GM19043 (cell line): ENCODE measurements around the gene MOCS1.

Experiments
- ATAC-seq: cut with Tn5 transposase; IDR thresholded peaks from one replicate; pipeline ENCODE4 v1.9.1; 2021; ENCODE audit warnings: low read depth; ENCODE audit not compliant: unreplicated experiment

MOCS1 gene

GRCh38 chr6:39925931-39926290, 8.4 kb downstream of the MOCS1 start:
- ATAC-seq, result no peak

DNA sequence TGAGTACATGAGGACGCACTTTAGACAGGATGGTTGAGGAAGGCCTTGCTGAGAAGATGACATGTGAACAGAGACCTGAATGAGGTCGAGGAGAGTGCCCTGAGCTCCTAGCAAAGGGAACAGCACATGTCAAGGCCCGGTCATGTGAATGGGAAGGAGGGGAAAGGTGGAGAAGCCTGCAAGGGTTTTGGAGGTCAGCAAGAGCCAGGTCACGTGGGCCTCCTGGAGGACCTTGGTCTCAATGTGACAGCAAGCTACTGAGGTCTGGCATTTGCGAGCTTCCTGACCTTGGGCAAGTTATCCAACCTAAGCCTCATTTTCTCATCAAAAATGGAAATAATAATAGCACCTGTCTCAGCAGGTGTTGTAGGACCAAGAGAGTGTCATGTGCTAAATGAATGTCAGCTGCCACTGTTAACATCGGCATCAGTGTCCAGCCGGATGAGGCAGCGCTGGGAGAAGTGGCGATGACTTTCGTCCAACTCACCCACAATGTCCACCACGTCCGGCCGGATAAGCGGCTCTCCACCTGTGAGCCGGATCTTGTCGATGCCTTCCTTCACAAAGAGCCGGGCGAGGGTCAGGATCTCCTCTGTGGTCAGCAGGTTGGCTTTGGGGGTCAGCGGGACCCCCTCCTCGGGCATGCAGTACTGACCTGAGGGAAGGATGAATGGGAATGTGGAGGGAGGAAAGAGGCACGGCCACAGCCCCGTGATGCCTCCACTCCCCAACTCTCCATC, 8.9 kb downstream of the MOCS1 start:
- ATAC-seq, result no peak

GRCh38 chr6:39924283-39924682, 10.0 kb downstream of the MOCS1 start:
- no peak for ATAC-seq

GRCh38 chr6:39923861-39924260, 10.4 kb downstream of the MOCS1 start:
- ATAC-seq, result no peak

DNA sequence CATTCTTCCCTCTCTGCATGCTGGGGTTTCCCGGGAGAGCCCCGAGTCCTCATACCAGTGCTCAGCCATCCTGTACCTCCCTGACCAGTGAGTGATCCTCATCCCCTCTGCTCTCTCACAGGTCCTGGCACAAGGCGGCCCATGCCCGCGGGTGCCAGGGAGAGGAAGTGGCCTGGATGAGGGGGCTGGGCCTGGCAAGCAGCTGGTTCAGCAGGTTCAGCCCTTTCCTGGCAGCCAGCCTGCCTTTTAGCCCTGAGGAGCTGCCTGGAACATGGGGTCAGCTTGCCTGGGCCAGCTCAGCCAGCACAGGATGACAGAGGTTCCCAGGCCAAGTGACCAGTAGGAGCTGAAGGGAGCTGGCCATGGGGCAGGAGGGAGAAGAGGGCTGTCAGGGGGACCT, 10.9 kb downstream of the MOCS1 start:
- no peak for ATAC-seq

DNA sequence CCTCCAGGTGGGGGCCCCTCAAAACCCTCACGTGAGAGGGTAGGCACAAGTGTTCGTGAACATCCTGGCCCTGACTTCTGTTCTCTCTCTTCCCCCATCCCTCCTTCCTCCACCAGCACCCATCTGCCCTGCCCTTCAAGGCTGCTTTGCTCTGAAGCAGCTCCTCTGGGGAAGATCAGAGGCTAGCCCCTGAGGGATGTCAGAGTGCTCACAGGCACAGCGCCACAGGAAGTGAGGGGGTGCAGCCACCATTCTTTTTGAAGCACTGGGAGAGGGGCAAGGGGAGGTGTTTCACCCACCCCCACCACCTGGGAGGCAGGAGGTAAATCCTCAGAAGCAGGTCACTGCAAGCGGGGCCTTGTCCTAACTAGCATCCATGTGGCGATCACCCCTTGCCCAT, 11.4 kb downstream of the MOCS1 start:
- no peak for ATAC-seq

GRCh38 chr6:39920157-39920556, 14.1 kb downstream of the MOCS1 start:
- no peak for ATAC-seq

- ATAC-seq, result no peak
Measured at GRCh38 chr6:39918831-39919230, 15.4 kb downstream of the MOCS1 start.

GRCh38 chr6:39917981-39918380, 16.3 kb downstream of the MOCS1 start:
- ATAC-seq, result no peak

GRCh38 chr6:39917329-39917728, 16.9 kb downstream of the MOCS1 start:
- no peak for ATAC-seq

- ATAC-seq, result no peak
Measured at GRCh38 chr6:39915866-39916265, 18.4 kb downstream of the MOCS1 start.

DNA sequence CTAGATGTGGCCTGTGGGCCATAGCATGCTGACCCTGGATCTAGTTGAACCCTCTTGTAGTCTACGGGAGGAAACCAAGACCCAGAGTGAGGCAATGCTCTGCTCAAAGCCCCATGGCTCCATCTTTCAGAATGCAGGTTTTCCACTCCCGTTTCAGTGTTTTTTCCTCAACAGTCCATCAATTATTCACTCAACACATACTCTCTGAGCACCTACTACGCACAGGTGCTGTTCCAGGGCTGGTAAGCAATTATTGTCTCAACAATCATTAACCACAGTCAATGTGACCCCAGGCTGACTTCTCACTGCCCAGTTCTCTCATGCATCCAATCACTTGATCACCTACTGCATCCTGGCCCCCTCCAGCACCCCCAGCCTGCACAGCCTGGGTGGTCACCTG, 20.0 kb downstream of the MOCS1 start:
- ATAC-seq, result no peak

DNA sequence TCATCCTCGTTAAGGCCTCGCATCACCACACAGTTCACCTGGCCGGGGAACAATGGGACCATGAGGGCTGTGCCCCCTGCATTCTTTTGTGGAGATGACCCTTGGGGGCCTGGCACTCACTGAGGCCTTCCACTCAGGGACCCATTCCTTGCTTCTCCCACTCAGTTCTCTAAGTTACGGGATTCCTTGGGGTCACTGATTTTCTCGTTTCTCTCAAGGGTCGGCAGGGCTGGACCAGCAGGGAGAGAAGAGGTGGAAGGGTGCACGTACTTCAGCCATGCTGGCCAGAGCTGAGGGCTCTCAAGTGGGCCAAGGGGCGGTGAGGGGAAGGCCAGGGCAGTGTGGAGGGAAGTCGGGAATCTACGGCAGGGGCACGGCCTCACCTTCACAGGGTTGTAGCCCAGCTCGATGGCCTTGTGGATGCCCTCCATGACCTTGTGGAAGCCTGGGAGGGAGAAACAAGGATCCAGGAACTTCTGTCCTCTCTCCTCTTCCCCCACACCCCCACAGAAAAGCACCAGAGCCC, 20.8 kb downstream of the MOCS1 start:
- no peak for ATAC-seq

DNA sequence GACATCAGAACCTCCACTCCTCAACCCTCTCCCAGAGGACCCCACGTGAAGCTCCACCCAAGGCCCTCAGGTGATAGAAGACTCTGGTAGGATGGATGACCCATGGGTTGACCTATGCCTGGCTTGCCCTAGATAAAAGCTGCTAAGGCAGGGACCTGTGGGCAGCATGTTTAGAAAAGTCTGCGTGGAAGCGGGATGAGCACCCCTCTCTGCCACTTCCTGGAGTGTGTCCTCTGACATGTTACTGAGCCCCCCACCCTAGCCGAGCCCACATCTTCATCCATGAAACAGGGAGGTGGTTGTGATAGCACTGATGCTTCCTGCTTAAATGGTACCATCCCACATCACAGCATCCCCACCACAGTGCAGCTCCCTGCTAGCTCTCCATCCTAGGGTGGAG, 21.8 kb downstream of the MOCS1 start:
- no peak for ATAC-seq

DNA sequence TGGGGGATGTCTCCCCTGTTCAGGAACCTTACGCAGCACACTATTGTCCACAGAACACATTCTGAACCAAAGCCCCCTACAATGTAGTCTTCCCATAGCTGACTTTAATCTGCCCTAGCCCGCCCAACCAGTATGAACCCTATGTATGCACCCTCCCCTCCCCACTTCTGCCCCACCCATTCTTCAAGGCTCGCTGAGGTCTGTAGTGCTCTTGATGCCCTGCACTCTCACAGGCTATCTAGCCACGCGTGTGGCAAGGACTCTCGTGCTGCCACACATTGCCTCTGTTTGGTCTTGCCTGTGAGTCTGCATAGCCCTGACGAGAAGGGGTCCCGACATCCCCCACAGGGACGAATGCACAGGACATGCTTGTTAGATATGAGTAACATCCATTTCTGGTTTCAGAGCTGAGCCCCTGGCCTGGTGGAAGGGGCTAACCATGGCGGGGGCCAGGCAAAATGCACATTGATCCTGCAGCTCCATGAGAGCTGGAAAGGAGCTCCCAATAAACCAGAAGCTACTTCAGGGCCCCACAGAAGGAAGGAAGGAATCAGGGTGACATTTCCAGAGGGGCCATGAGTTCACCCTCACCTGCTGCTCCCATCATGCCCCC, 22.6 kb downstream of the MOCS1 start:
- no peak for ATAC-seq

DNA sequence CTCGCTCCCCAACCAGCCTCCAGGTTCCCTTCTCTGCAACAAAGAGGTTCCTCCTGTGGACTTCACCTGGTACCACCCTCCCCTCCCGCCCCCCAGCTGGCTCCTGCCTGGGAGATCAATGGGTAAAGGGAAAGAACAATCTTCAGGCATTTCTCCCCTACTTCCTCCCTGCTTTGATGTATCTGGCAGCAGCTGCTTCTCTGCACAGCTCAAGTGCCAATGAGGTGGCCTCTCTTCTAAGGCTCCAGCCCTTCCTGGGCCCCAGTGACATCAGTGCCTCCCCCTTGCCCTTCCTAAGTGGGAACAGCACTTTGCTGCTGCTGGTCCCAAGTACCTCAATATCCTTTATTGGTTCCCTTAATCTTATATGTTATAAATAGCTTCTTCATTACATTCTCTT, 23.5 kb downstream of the MOCS1 start:
- no peak for ATAC-seq

DNA sequence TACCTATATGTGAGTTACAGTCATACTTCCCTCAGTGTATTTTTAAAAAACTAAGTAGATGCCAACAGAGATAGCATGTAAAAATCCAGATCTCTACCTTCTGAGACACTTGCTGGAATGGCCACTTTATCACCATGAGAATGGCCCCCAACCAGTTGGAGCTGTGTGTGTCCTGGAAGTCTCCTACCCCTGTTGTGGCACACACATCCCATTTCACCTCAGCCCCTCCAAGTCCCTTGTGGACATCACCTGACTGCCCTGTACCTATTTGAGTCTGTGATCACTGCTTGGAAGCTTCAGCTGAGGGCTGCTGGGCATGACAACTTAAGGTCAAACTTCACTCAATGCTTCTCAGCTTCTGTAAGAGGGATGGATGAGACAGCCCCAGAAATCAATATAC, 24.1 kb downstream of the MOCS1 start:
- ATAC-seq, result no peak

DNA sequence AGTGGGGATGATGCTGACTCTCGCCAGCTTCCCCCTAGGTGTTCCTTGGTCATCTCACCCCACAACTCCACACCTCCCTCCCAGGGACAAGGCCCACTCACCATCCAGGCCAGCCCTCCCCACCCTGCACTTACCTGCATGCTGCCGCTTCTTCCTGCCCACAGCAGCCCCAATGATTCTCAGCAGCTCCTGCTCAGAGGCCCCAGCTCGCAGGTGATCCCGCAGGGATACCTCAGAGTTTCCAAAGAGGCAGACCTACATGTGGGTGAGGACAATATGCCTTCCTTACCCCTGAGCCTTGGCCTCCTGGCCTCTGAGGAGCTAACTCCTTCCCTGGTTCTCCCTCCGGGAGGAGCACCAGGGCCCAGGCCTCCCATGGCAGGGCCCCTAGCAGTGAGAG, 24.6 kb downstream of the MOCS1 start:
- no peak for ATAC-seq

- no peak for ATAC-seq
Measured at GRCh38 chr6:39908838-39909583, 25.3 kb downstream of the MOCS1 start.

DNA sequence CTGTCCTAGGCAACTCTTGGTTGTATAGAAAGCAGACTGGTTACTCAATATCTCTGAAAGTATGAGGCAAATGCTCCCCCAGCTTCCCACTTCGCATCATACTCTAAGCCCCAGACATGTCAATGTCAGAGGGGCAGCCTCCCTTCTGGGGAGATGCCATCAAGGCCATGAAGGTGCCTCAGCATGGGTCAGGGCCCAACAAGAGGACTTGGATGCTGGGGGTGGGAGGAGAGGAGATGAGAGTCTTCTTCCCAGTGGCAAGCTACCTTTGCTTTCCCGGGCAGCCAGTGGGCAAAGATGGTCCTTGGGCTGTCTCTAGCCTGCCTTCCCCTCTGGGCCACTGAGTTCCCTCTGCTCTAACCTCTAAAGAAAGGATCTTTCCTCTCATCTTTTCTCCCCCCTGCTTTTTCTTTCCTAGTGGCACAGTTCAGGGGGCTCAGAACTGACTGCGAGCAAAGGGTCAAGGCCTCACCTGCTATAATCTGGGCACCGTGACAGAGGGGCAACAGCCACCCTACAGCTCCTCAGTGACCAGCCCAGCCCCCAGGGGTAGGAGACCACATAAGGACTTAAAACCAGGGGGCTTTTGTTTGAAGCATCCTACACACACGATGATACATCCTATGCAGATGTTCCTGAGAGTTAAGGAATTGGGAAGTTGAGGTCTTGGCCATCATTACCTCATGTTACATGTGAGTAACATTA, 26.2 kb downstream of the MOCS1 start:
- no peak for ATAC-seq

- no peak for ATAC-seq
Measured at GRCh38 chr6:39906318-39906761, 27.9 kb downstream of the MOCS1 start.
